ENCODE measurements around the gene PAX2.

The PAX2 gene

GRCh38 chr10:100736144-100736808, 9.1 kb upstream of the PAX2 start:
- no peak for TF ChIP-seq CTCF (conservative IDR thresholded peaks at IDR 0.05; ENCODE audit: low read depth, low read length)

GRCh38 chr10:100736809-100737354, 8.5 kb upstream of the PAX2 start:
- no peak overlapping the region for H3K4me3 ChIP-seq (ENCODE audit: low read length)
- TF ChIP-seq CTCF (conservative IDR thresholded peaks at IDR 0.05; ENCODE audit: low read depth, low read length): no peak
- no peak for DNase-seq (ENCODE audit: low read depth)

More at GRCh38 chr10:100736144-100736808, 9.1 kb upstream of the PAX2 start:
- no peak overlapping the region for H3K4me3 ChIP-seq (ENCODE audit: low read length)
- DNase-seq (ENCODE audit: low read depth): no peak

- no peak for DNase-seq (ENCODE audit: low read depth)
- no peak overlapping the region for H3K4me3 ChIP-seq (ENCODE audit: low read length)
- TF ChIP-seq CTCF (conservative IDR thresholded peaks at IDR 0.05; ENCODE audit: low read depth, low read length): no peak
Observed at GRCh38 chr10:100737355-100738054, 7.9 kb upstream of the PAX2 start.

- no peak for DNase-seq (ENCODE audit: low read depth)
- no peak for TF ChIP-seq CTCF (conservative IDR thresholded peaks at IDR 0.05; ENCODE audit: low read depth, low read length)
- H3K4me3 ChIP-seq (ENCODE audit: low read length): no peak overlapping the region
Observed at GRCh38 chr10:100738055-100738827, 7.1 kb upstream of the PAX2 start.

GRCh38 chr10:100739517-100740368, 5.6 kb upstream of the PAX2 start:
- H3K4me3 ChIP-seq (ENCODE audit: low read length): no peak overlapping the region
- no peak for TF ChIP-seq CTCF (conservative IDR thresholded peaks at IDR 0.05; ENCODE audit: low read depth, low read length)
- DNase-seq (ENCODE audit: low read depth): no peak

Data from retinal pigment epithelial cell (primary cell).